ENCODE results near the gene EIF2B5.
"Not testable (repeated sequence)": the region's sequence is repeated elsewhere in the genome, so short reads cannot be mapped to it uniquely, and the experiment has no call there.

The EIF2B5 gene

GRCh38 chr3:184156522-184156955, 21.4 kb downstream of the EIF2B5 start:
- peak overlapping the region; percentile 35 for H3K27ac ChIP-seq
- in situ Hi-C loops (cut with HindIII; ENCODE audit: low pct_ligation_motif_present, low sequenced_read_pairs): no loop called here

GRCh38 chr3:184157206-184157605, 22.0 kb downstream of the EIF2B5 start:
- no peak for DNase-seq
- Histone ChIP-seq H3K36me3 (replicated peaks) (no peaks in the 10 kb centered on the region), H3K4me3 (ENCODE audit: low read depth, low read length) (peak overlapping the region; percentile 91), H3K27ac (peak overlapping the region; percentile 35), H3K27me3 (replicated peaks) (no peaks in the 10 kb centered on the region)
- in situ Hi-C loops (cut with HindIII; ENCODE audit: low pct_ligation_motif_present, low sequenced_read_pairs): no loop called here
- no peak for TF ChIP-seq CTCF (IDR thresholded peaks at IDR 0.05; ENCODE audit: low read depth, low read length, missing control alignments)

More at GRCh38 chr3:184156522-184156955, 21.4 kb downstream of the EIF2B5 start:
- H3K36me3 ChIP-seq (replicated peaks): no peaks in the 10 kb centered on the region
- H3K27me3 ChIP-seq (replicated peaks): no peaks in the 10 kb centered on the region
- peak overlapping the region; percentile 91 for H3K4me3 ChIP-seq (ENCODE audit: low read depth, low read length)
- DNase-seq: peak; percentile 32
- no peak for TF ChIP-seq CTCF (IDR thresholded peaks at IDR 0.05; ENCODE audit: low read depth, low read length, missing control alignments)

- Histone ChIP-seq H3K36me3 (replicated peaks) (peaks cover 9% of the 10 kb centered on the region), H3K4me3 (ENCODE audit: low read depth, low read length) (no peak overlapping the region), H3K27ac (no peak overlapping the region), H3K27me3 (replicated peaks) (no peaks in the 10 kb centered on the region)
- in situ Hi-C loops (cut with HindIII; ENCODE audit: low pct_ligation_motif_present, low sequenced_read_pairs): no loop called here
- TF ChIP-seq CTCF (IDR thresholded peaks at IDR 0.05; ENCODE audit: low read depth, low read length, missing control alignments): no peak
- no peak for DNase-seq
Observed at GRCh38 chr3:184158404-184158803, 23.2 kb downstream of the EIF2B5 start.

GRCh38 chr3:184160456-184160855, 25.3 kb downstream of the EIF2B5 start:
- Histone ChIP-seq H3K27ac (peak overlapping the region; percentile 97), H3K4me3 (ENCODE audit: low read depth, low read length) (peak overlapping the region; percentile 5), H3K36me3 (replicated peaks) (peaks cover 25% of the 10 kb centered on the region), H3K27me3 (replicated peaks) (no peaks in the 10 kb centered on the region)
- no peak for TF ChIP-seq CTCF (IDR thresholded peaks at IDR 0.05; ENCODE audit: low read depth, low read length, missing control alignments)
- peak; percentile 90 for DNase-seq
- in situ Hi-C loops (cut with HindIII; ENCODE audit: low pct_ligation_motif_present, low sequenced_read_pairs): no loop called here

- H3K27ac ChIP-seq; DNase-seq; in situ Hi-C loops (cut with HindIII; ENCODE audit: low pct_ligation_motif_present, low sequenced_read_pairs); H3K4me3 ChIP-seq (ENCODE audit: low read depth, low read length); H3K27me3 ChIP-seq (replicated peaks): not testable (repeated sequence)
- peaks cover 46% of the 10 kb centered on the region for H3K36me3 ChIP-seq (replicated peaks)
Observed at GRCh38 chr3:184162571-184163070, 27.5 kb downstream of the EIF2B5 start.

- Histone ChIP-seq H3K27ac (no peak overlapping the region), H3K27me3 (replicated peaks) (no peaks in the 10 kb centered on the region), H3K4me3 (ENCODE audit: low read depth, low read length) (no peak overlapping the region), H3K36me3 (replicated peaks) (peaks cover 61% of the 10 kb centered on the region)
- TF ChIP-seq CTCF (IDR thresholded peaks at IDR 0.05; ENCODE audit: low read depth, low read length, missing control alignments): no peak
- in situ Hi-C loops (cut with HindIII; ENCODE audit: low pct_ligation_motif_present, low sequenced_read_pairs): no loop called here
- no peak for DNase-seq
Observed at GRCh38 chr3:184164648-184165330, 29.6 kb downstream of the EIF2B5 start.
